Liver (tissue), 9 donors: ENCODE measurements around the gene PRKN. TPM values are rescaled to one million over a fixed set of nuclear protein-coding genes. Genes with fewer than 3 reads are reported as not detected.

ENCODE experiments used
- DNase-seq: peaks from one replicate; pipeline ENCODE4 v3.0.0-alpha.2; 2017; ENCODE audit warnings: low spot score
- H3K27ac ChIP-seq, 2 donors: one replicate each; pipeline ENCODE4 v1.7.0; 2013; ENCODE audit warnings: inconsistent platforms in 2 of 2, low read length in 2 of 2, control low read depth in 1 of 2, low read depth in 1 of 2, mild to moderate bottlenecking in 1 of 2
- H3K27me3 ChIP-seq, 4 donors: one replicate each; pipeline versions ENCODE4 v1.6.1 to v1.7.0; 2013; ENCODE audit warnings: low read length in 3 of 4, inconsistent platforms in 1 of 4, mild to moderate bottlenecking in 1 of 4, moderate library complexity in 1 of 4; ENCODE audit not compliant: control insufficient read depth in 4 of 4, insufficient read depth in 4 of 4
- H3K36me3 ChIP-seq, 4 donors: one replicate each; pipeline versions ENCODE4 v1.6.1 to v1.7.0; 2013; ENCODE audit warnings: low read length in 3 of 4, mild to moderate bottlenecking in 3 of 4, low read depth in 1 of 4, moderate library complexity in 1 of 4; ENCODE audit not compliant: control insufficient read depth in 4 of 4, insufficient read depth in 3 of 4
- H3K4me1 ChIP-seq, 4 donors: one replicate each; pipeline versions ENCODE4 v1.6.1 to v1.7.0; 2013; ENCODE audit warnings: low read length in 3 of 4, mild to moderate bottlenecking in 3 of 4, moderate library complexity in 1 of 4; ENCODE audit not compliant: control insufficient read depth in 4 of 4, insufficient read depth in 4 of 4
- H3K4me3 ChIP-seq, 3 donors: one replicate each; pipeline versions ENCODE4 v1.6.1 to v1.7.0; 2013; ENCODE audit warnings: low read length in 3 of 3, control low read depth in 1 of 3, low read depth in 1 of 3, mild to moderate bottlenecking in 1 of 3
- H3K9ac ChIP-seq, 2 donors: one replicate each; pipeline ENCODE4 v1.7.0; 2013; ENCODE audit warnings: low read length in 2 of 2, mild to moderate bottlenecking in 2 of 2, moderate library complexity in 2 of 2, control low read depth in 1 of 2, low read depth in 1 of 2
- H3K9me3 ChIP-seq, 4 donors: one replicate each; pipeline versions ENCODE4 v1.6.1 to v1.7.0; 2013; ENCODE audit warnings: low read length in 3 of 4; ENCODE audit not compliant: control insufficient read depth in 4 of 4
- EGR1 ChIP-seq, 2 donors: IDR thresholded peaks; 2 replicates each; pipeline ENCODE4 v1.6.1; 2016 to 2018; ENCODE audit warnings: antibody characterized with exemption in 2 of 2, low read depth in 2 of 2
- FOXA1 ChIP-seq: IDR thresholded peaks from 2 replicates; pipeline ENCODE4 v1.6.1; 2016; ENCODE audit warnings: antibody characterized with exemption
- GABPA ChIP-seq, 2 donors: IDR thresholded peaks in 1 of 2; conservative IDR thresholded peaks in 1 of 2; 2 replicates each; pipeline ENCODE4 v1.6.1; 2016; ENCODE audit warnings: antibody characterized with exemption in 2 of 2, mild to moderate bottlenecking in 1 of 2, moderate library complexity in 1 of 2
- HNF4G ChIP-seq: IDR thresholded peaks from 2 replicates; pipeline ENCODE4 v1.6.1; 2016; ENCODE audit warnings: antibody characterized with exemption
- JUND ChIP-seq, 2 donors: IDR thresholded peaks; 2 replicates each; pipeline ENCODE4 v1.6.1; 2016; ENCODE audit warnings: antibody characterized with exemption in 2 of 2
- NR2F2 ChIP-seq: IDR thresholded peaks from 2 replicates; pipeline ENCODE4 v1.6.1; 2016; ENCODE audit warnings: antibody characterized with exemption
- RAD21 ChIP-seq, 2 donors: IDR thresholded peaks; 2 replicates each; pipeline ENCODE4 v1.6.1; 2016; ENCODE audit warnings: antibody characterized with exemption in 2 of 2, mild to moderate bottlenecking in 2 of 2
- TAF1 ChIP-seq: conservative IDR thresholded peaks from 2 replicates; pipeline ENCODE4 v1.6.1; 2016; ENCODE audit warnings: antibody characterized with exemption, mild to moderate bottlenecking
- YY1 ChIP-seq: IDR thresholded peaks from 2 replicates; pipeline ENCODE4 v1.6.1; 2016; ENCODE audit warnings: antibody characterized with exemption, mild to moderate bottlenecking
- WGBS: extraction: QIAGEN DNeasy Blood & Tissue Kit; methylation state at CpG from one replicate; pipeline ENCODE4 v1.1.7; 2013; 5-methylcytosine and 5-hydroxymethylcytosine counted together
- polyA plus RNA-seq, 2 donors: library from polyadenylated mRNA; stranded (reverse) in 1 of 2; unstranded in 1 of 2; fragments of 200-250 nt in 1 of 2; fragments of >200 nt in 1 of 2; fragmentation: Nextera tagmentation in 1 of 2; extraction: Ambion mirVana in 1 of 2; gene quantifications; one replicate each; pipeline versions ENCODE4 v1.2.1 to v1.2.3, GENCODE V29; 2013 to 2015
- total RNA-seq, 2 donors: library from RNA; depleted of rRNA; stranded (reverse); fragments of >200 nt; gene quantifications; one replicate each; pipeline ENCODE4 v1.2.3, GENCODE V29; 2014
- TF ChIP-seq, protein P1 (sequence below): IDR thresholded peaks from 2 replicates; pipeline ENCODE4 v1.6.1; 2016; ENCODE audit warnings: antibody characterized with exemption
- TF ChIP-seq, protein P2 (sequence below): IDR thresholded peaks from 2 replicates; pipeline ENCODE4 v1.6.1; 2016; ENCODE audit warnings: antibody characterized with exemption
- TF ChIP-seq, protein P3 (sequence below): IDR thresholded peaks from 2 replicates; pipeline ENCODE4 v1.6.1; 2016; ENCODE audit warnings: antibody characterized with exemption, mild to moderate bottlenecking
- TF ChIP-seq, protein P4 (sequence below): IDR thresholded peaks from 2 replicates; pipeline ENCODE4 v1.6.1; 2016; ENCODE audit warnings: antibody characterized with exemption
- donor health status: healthy.
- donor health status: healthy.
- donor health status: healthy.
- donor health status: healthy.
- donor health status: healthy.

Gene PRKN
- total and polyA plus RNA-seq, 4 donors = 0.47 to 4.1 (median 3.2) TPM

DNA sequence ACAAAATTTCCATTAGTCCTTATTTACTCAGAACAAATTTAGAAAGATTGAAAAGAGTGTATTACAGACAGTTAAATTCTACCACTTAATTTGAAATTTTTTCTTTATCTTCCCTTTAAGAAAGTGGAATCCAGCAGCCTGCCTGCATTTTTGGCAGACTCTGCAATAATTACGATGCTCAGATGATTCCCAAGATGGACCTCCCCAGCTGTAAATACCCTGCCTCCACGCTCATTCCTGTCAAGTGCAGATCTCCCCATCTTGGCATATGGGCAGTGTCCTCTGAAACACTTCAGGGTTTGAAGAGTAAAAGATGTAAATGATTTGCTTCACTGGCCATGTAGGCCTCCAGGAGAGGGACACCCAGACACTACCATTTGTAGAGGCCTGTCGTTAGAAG, 471.2 kb downstream of the PRKN start:
- Histone ChIP-seq H3K27ac (no peak overlapping the region), H3K4me3 (no peak overlapping the region), H3K36me3 (no peaks in the 10 kb centered on the region), H3K9ac (no peak overlapping the region), H3K27me3 (no peaks in the 10 kb centered on the region), H3K4me1 (no peaks in the 10 kb centered on the region), H3K9me3 (peaks cover 0 to 1% (median 0%) of the 10 kb centered on the region in 4 donors)
- 91% methylated on average over 3 of the region's 3 CpGs for WGBS
- DNase-seq = no peak
- TF ChIP-seq JUND (IDR thresholded peaks at IDR 0.05) (no peak), GABPA (IDR thresholded peaks at IDR 0.05 in 1 of 2, conservative IDR thresholded peaks at IDR 0.05 in 1 of 2) (no peak)
- TF ChIP-seq, protein P1, sequence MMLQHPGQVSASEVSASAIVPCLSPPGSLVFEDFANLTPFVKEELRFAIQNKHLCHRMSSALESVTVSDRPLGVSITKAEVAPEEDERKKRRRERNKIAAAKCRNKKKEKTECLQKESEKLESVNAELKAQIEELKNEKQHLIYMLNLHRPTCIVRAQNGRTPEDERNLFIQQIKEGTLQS = no peak
- TF ChIP-seq, protein P2, sequence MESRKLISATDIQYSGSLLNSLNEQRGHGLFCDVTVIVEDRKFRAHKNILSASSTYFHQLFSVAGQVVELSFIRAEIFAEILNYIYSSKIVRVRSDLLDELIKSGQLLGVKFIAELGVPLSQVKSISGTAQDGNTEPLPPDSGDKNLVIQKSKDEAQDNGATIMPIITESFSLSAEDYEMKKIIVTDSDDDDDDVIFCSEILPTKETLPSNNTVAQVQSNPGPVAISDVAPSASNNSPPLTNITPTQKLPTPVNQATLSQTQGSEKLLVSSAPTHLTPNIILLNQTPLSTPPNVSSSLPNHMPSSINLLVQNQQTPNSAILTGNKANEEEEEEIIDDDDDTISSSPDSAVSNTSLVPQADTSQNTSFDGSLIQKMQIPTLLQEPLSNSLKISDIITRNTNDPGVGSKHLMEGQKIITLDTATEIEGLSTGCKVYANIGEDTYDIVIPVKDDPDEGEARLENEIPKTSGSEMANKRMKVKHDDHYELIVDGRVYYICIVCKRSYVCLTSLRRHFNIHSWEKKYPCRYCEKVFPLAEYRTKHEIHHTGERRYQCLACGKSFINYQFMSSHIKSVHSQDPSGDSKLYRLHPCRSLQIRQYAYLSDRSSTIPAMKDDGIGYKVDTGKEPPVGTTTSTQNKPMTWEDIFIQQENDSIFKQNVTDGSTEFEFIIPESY = no peak
- TF ChIP-seq, protein P3, sequence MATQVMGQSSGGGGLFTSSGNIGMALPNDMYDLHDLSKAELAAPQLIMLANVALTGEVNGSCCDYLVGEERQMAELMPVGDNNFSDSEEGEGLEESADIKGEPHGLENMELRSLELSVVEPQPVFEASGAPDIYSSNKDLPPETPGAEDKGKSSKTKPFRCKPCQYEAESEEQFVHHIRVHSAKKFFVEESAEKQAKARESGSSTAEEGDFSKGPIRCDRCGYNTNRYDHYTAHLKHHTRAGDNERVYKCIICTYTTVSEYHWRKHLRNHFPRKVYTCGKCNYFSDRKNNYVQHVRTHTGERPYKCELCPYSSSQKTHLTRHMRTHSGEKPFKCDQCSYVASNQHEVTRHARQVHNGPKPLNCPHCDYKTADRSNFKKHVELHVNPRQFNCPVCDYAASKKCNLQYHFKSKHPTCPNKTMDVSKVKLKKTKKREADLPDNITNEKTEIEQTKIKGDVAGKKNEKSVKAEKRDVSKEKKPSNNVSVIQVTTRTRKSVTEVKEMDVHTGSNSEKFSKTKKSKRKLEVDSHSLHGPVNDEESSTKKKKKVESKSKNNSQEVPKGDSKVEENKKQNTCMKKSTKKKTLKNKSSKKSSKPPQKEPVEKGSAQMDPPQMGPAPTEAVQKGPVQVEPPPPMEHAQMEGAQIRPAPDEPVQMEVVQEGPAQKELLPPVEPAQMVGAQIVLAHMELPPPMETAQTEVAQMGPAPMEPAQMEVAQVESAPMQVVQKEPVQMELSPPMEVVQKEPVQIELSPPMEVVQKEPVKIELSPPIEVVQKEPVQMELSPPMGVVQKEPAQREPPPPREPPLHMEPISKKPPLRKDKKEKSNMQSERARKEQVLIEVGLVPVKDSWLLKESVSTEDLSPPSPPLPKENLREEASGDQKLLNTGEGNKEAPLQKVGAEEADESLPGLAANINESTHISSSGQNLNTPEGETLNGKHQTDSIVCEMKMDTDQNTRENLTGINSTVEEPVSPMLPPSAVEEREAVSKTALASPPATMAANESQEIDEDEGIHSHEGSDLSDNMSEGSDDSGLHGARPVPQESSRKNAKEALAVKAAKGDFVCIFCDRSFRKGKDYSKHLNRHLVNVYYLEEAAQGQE = no peak

DNA sequence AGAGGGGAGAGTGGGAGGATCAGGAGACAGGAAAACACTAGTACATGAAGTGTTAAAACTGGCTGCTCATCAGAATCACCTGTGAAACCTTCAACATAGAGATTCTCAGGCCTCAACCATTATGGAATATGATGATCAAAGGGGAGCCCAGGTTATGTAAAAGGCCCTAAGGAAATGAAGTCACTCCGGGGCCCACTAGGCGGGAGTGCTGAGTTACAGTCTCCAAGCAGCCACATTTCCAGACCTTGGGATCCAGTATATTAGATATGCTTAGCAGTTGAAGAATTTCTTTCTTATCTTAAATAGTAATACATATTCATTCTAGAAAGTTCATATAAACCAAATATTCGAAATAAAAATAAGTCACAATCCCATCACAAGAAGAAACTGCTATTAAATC, 476.3 kb downstream of the PRKN start:
- 93% methylated on average over 3 of the region's 3 CpGs for WGBS
- H3K27ac ChIP-seq = no peak overlapping the region
- H3K36me3 ChIP-seq = no peaks in the 10 kb centered on the region
- peaks cover 0 to 15% (median 5%) of the 10 kb centered on the region in 4 donors for H3K4me1 ChIP-seq
- DNase-seq = no peak
- H3K9me3 ChIP-seq = no peaks in the 10 kb centered on the region
- no peak overlapping the region for H3K9ac ChIP-seq
- no peak overlapping the region for H3K4me3 ChIP-seq
- H3K27me3 ChIP-seq = no peaks in the 10 kb centered on the region
- no peak for TF ChIP-seq TAF1
- peak in 1 of 2 donors; percentile 50 for TF ChIP-seq RAD21 (IDR thresholded peaks at IDR 0.05)

DNA sequence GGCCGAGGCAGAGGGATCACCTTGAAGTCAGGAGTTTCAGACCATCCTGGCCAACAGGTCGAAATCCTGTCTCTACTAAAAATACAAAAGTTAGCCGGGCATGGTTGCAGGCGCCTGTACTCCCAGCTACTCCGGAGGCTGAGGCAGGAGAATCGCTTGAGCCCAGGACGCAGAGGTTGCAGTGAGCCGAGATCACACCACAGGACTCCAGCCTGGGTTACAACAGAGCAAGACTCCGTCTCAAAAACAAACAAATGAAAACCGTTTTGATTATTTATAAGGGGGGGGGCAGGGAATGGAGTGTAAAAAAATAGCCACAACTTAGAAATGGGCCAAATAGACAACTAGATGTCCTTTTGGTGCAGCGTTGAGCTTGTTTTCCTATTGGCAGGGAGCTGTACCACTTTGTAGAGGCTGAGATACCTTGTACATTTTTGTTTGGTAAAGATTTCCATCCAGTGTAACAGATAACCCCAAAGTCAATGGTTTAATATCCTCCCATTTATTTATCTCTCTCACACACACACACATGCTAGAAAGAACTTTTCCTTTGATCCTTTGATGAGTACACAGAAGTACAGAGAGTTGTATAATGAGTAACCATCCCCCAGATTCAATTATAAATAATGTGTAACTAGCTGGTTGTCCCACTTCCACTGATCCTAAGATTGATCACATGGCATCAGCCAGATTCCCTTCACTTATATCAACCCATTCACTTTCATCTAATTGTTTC, 477.5 kb downstream of the PRKN start:
- no peaks in the 10 kb centered on the region for H3K27me3 ChIP-seq
- peaks cover 0 to 20% (median 7%) of the 10 kb centered on the region in 4 donors for H3K4me1 ChIP-seq
- H3K4me3 ChIP-seq = peak overlapping the region in 1 of 3 donors; percentile 13
- DNase-seq = no peak
- no peaks in the 10 kb centered on the region for H3K9me3 ChIP-seq
- no peak overlapping the region for H3K9ac ChIP-seq
- 39% methylated on average over 11 of the region's 11 CpGs for WGBS
- peak overlapping the region in 1 of 2 donors; percentile 15 for H3K27ac ChIP-seq
- H3K36me3 ChIP-seq = no peaks in the 10 kb centered on the region
- TF ChIP-seq, protein P3 = peak; percentile 52
- TF ChIP-seq YY1 (peak; percentile 89), EGR1 (IDR thresholded peaks at IDR 0.05; ENCODE audit: low read depth in 2 of 2) (peak in 1 of 2 donors; percentile 53), GABPA (IDR thresholded peaks at IDR 0.05 in 1 of 2, conservative IDR thresholded peaks at IDR 0.05 in 1 of 2) (peak in 1 of 2 donors; percentile 48), RAD21 (IDR thresholded peaks at IDR 0.05) (peak; percentile 37 to 55), FOXA1 (peak; percentile 81), HNF4G (no peak), JUND (IDR thresholded peaks at IDR 0.05) (peak in 1 of 2 donors; percentile 49), NR2F2 (peak; percentile 52)
- TF ChIP-seq, protein P1 = peak; percentile 23
- TF ChIP-seq, protein P2 = peak; percentile 72
- TF ChIP-seq, protein P4, sequence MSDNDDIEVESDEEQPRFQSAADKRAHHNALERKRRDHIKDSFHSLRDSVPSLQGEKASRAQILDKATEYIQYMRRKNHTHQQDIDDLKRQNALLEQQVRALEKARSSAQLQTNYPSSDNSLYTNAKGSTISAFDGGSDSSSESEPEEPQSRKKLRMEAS = peak; percentile 82
